IMR-90 (cell line): ENCODE results near the gene SLF2.

Experiments
- BHLHE40 ChIP-seq: fragments of 150-350 bp; IDR thresholded peaks from 2 replicates; pipeline ENCODE4 v1.6.1; 2016; ENCODE audit warnings: mild to moderate bottlenecking, low read depth, low read length
- CEBPB ChIP-seq: IDR thresholded peaks from 2 replicates; pipeline ENCODE4 v1.6.1; 2012; ENCODE audit warnings: low read depth, low read length, improper control_type of control experiment
- MAFK ChIP-seq: IDR thresholded peaks from 2 replicates; pipeline ENCODE4 v1.6.1; 2012; ENCODE audit warnings: low read depth, low read length, improper control_type of control experiment
- MAZ ChIP-seq: IDR thresholded peaks from 2 replicates; pipeline ENCODE4 v1.6.1; 2012; ENCODE audit warnings: low read depth, mild to moderate bottlenecking, low read length, improper control_type of control experiment, moderate library complexity, borderline replicate concordance
- POLR2A ChIP-seq: IDR thresholded peaks from 2 replicates; pipeline ENCODE4 v1.6.1; 2012; ENCODE audit warnings: mild to moderate bottlenecking, low read depth, low read length
- RAD21 ChIP-seq: IDR thresholded peaks from 2 replicates; pipeline ENCODE4 v1.6.1; 2012; ENCODE audit warnings: low read length, improper control_type of control experiment
- RFX5 ChIP-seq: IDR thresholded peaks from 2 replicates; pipeline ENCODE4 v1.8.0; 2012; ENCODE audit warnings: low read depth, mild to moderate bottlenecking, low read length, moderate library complexity
- TF ChIP-seq, protein P1 (sequence below): conservative IDR thresholded peaks from 2 replicates; pipeline ENCODE4 v1.5.1; 2012; ENCODE audit warnings: mild to moderate bottlenecking, low read depth, low read length, improper control_type of control experiment

DNA sequence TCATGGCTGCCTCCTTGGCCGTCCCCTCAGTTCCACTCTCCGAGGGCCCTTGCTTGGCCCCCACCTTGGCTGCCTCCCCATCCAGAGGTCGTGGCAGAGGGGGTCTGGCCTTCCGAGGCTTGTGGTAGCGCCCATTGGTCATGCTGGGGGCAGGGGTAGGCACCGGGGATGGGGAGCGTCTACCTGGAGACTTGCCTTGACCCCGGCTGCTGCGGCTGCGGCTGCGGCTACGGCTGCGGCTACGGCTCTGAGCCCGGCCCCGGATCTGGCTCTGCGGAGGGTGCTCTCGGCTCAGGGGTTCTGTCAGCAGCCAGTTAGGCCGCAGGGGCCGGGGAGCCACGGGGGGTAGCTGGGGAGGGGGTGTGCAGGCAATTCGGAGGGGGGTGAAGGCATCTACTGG, 97.6 kb downstream of the SLF2 start:
- TF ChIP-seq, protein P1, sequence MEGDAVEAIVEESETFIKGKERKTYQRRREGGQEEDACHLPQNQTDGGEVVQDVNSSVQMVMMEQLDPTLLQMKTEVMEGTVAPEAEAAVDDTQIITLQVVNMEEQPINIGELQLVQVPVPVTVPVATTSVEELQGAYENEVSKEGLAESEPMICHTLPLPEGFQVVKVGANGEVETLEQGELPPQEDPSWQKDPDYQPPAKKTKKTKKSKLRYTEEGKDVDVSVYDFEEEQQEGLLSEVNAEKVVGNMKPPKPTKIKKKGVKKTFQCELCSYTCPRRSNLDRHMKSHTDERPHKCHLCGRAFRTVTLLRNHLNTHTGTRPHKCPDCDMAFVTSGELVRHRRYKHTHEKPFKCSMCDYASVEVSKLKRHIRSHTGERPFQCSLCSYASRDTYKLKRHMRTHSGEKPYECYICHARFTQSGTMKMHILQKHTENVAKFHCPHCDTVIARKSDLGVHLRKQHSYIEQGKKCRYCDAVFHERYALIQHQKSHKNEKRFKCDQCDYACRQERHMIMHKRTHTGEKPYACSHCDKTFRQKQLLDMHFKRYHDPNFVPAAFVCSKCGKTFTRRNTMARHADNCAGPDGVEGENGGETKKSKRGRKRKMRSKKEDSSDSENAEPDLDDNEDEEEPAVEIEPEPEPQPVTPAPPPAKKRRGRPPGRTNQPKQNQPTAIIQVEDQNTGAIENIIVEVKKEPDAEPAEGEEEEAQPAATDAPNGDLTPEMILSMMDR = no peak
- no peak for TF ChIP-seq POLR2A
- no peak for TF ChIP-seq MAZ
- TF ChIP-seq RAD21 = no peak
- TF ChIP-seq BHLHE40 = no peak
- no peak for TF ChIP-seq CEBPB
- no peak for TF ChIP-seq MAFK
- TF ChIP-seq RFX5 = no peak
